Uterus (tissue), 4 donors: ENCODE results near the gene SYTL2. TPM values are rescaled to one million over a fixed set of nuclear protein-coding genes. Genes with fewer than 3 reads are reported as not detected.
"Not testable (repeated sequence)": the region's sequence is repeated elsewhere in the genome, so short reads cannot be mapped to it uniquely, and the experiment has no call there.

Source experiments
- DNase-seq, 2 donors: peaks; one replicate each; pipeline ENCODE4 v3.0.0-alpha.2; 2019 to 2020
- H3K27ac ChIP-seq, 2 donors: fragments of 200-600 bp; sonication (generic); 1 replicate in 1 of 2; 2 replicates in 1 of 2; pipeline ENCODE4 v1.5.1; 2016 to 2018
- H3K27me3 ChIP-seq, 2 donors: fragments of 200-600 bp; sonication (generic); one replicate each; pipeline ENCODE4 v1.5.1; 2018 to 2019; ENCODE audit warnings: control low read depth in 1 of 2
- H3K36me3 ChIP-seq, 2 donors: fragments of 200-600 bp; sonication (generic); one replicate each; pipeline ENCODE4 v1.5.1; 2019; ENCODE audit warnings: control low read depth in 1 of 2
- H3K4me1 ChIP-seq, 2 donors: fragments of 200-600 bp; sonication (generic); one replicate each; pipeline ENCODE4 v1.5.1; 2018 to 2019; ENCODE audit warnings: control low read depth in 1 of 2
- H3K4me3 ChIP-seq, 2 donors: fragments of 200-600 bp; sonication (generic); 1 replicate in 1 of 2; 2 replicates in 1 of 2; pipeline ENCODE4 v1.5.1; 2018 to 2019; ENCODE audit warnings: mild to moderate bottlenecking in 1 of 2
- H3K9me3 ChIP-seq, 2 donors: fragments of 200-600 bp; sonication (generic); one replicate each; pipeline ENCODE4 v1.5.1; 2019; ENCODE audit warnings: control low read depth in 1 of 2
- CTCF ChIP-seq, 4 experiments: fragments of 200-600 bp in 2 of 4; fragments of 450-650 bp in 2 of 4; sonication (generic) in 2 of 4; IDR thresholded peaks; one replicate each; pipeline ENCODE4 v1.5.1; 2016 to 2019; ENCODE audit warnings: antibody characterized with exemption in 4 of 4, mild to moderate bottlenecking in 2 of 4, moderate library complexity in 1 of 4
- POLR2A ChIP-seq, 2 donors: fragments of 450-650 bp; IDR thresholded peaks; one replicate each; pipeline ENCODE4 v1.6.1; 2016; ENCODE audit warnings: antibody characterized with exemption in 2 of 2, mild to moderate bottlenecking in 1 of 2, moderate library complexity in 1 of 2
- intact Hi-C: fragments of 100-400 bp; cut with DNase I; formaldehyde crosslinking; loops from one replicate; pipeline ENCODE4 v1.15.1; 2023; ENCODE audit warnings: low total_unique reads
- total RNA-seq, 4 donors: library from RNA; depleted of rRNA in 3 of 4; stranded (reverse); fragments of >200 nt in 3 of 4; gene quantifications; one replicate each; pipeline versions ENCODE4 v1.1.0 to v1.2.4, GENCODE V29; 2014 to 2023
- donor health status: DM: yes; HTN: yes; CAD: no.

The SYTL2 gene
- total RNA-seq: 10 to 100 TPM; 33.0 to 77.4 (median 39.7) TPM

- Histone ChIP-seq H3K9me3 (no peaks in the 10 kb centered on the region), H3K27ac (peak within 1 kb of the TSS; percentile 25 to 70), H3K4me1 (peaks cover 0 to 3% of the 10 kb centered on the region in 2 donors), H3K36me3 (no peaks in the 10 kb centered on the region), H3K27me3 (no peaks in the 10 kb centered on the region), H3K4me3 (peak within 1 kb of the TSS; percentile 58 to 72)
- intact Hi-C loops: no loop called here
- peak; percentile 39 to 65 for DNase-seq
- TF ChIP-seq CTCF (IDR thresholded peaks at IDR 0.05): peak in 2 of 4 experiments; percentile 8 to 14
- TF ChIP-seq POLR2A (IDR thresholded peaks at IDR 0.05): peak; percentile 57 to 66
These were observed at the start of gene SYTL2 for GRCh38 chr11:85810871-85811611. Gene SYTL2 (minus strand): TSS chr11:85811141. CDS start chr11:85757725, 53,416 bp downstream.

- DNase-seq, H3K27ac ChIP-seq, H3K27me3 ChIP-seq, H3K9me3 ChIP-seq, H3K36me3 ChIP-seq, intact Hi-C loops, H3K4me1 ChIP-seq, H3K4me3 ChIP-seq: not testable (repeated sequence)
These were observed 48.6 kb upstream of the SYTL2 start for GRCh38 chr11:85859541-85859940.

GRCh38 chr11:85857098-85857497 lies 46.2 kb upstream of the SYTL2 start:
- intact Hi-C loops: no loop called here
- peaks cover 0 to 6% of the 10 kb centered on the region in 2 donors for H3K4me1 ChIP-seq
- no peaks in the 10 kb centered on the region for H3K36me3 ChIP-seq
- H3K27me3 ChIP-seq: no peaks in the 10 kb centered on the region
- H3K9me3 ChIP-seq: no peaks in the 10 kb centered on the region
- no peak overlapping the region for H3K4me3 ChIP-seq
- TF ChIP-seq POLR2A (IDR thresholded peaks at IDR 0.05) (no peak), CTCF (IDR thresholded peaks at IDR 0.05) (no peak)
- DNase-seq: no peak
- H3K27ac ChIP-seq: no peak overlapping the region

- DNase-seq: no peak
- intact Hi-C loops: no loop called here
These were observed 44.4 kb upstream of the SYTL2 start, which contains the start of gene CCDC83 for GRCh38 chr11:85855341-85855656. Gene CCDC83 (plus strand): TSS chr11:85855383. CDS start chr11:85865124, 9,741 bp downstream.

GRCh38 chr11:85854557-85855340 lies 43.8 kb upstream of the SYTL2 start:
- no peaks in the 10 kb centered on the region for H3K27me3 ChIP-seq
- H3K27ac ChIP-seq: peak overlapping the region; percentile 86 to 92
- peak overlapping the region; percentile 50 to 69 for H3K4me3 ChIP-seq
- H3K4me1 ChIP-seq: peaks cover 0 to 6% of the 10 kb centered on the region in 2 donors
- intact Hi-C loops: no loop called here
- DNase-seq: peak; percentile 90 to 95
- no peaks in the 10 kb centered on the region for H3K36me3 ChIP-seq
- TF ChIP-seq CTCF (IDR thresholded peaks at IDR 0.05): peak; percentile 91 to 99 (median 95)
- peak in 1 of 2 donors; percentile 39 for TF ChIP-seq POLR2A (IDR thresholded peaks at IDR 0.05)
- no peaks in the 10 kb centered on the region for H3K9me3 ChIP-seq

More at GRCh38 chr11:85855341-85855656, 44.4 kb upstream of the SYTL2 start, which contains the start of gene CCDC83:
- Histone ChIP-seq H3K4me1 (peaks cover 0 to 6% of the 10 kb centered on the region in 2 donors), H3K4me3 (peak within 1 kb of the TSS; percentile 50 to 69), H3K27ac (peak within 1 kb of the TSS; percentile 86 to 92), H3K27me3 (no peaks in the 10 kb centered on the region), H3K36me3 (no peaks in the 10 kb centered on the region), H3K9me3 (no peaks in the 10 kb centered on the region)
- TF ChIP-seq POLR2A (IDR thresholded peaks at IDR 0.05) (no peak), CTCF (IDR thresholded peaks at IDR 0.05) (no peak)
